Neural cell (in vitro differentiated cells): ENCODE data around the gene PDK1.

ENCODE experiments used
- MXI1 ChIP-seq: fragments of 450-650 bp; conservative IDR thresholded peaks from 2 replicates; pipeline ENCODE4 v1.6.1; 2014; ENCODE audit warnings: antibody characterized with exemption, mild to moderate bottlenecking; ENCODE audit not compliant: poor library complexity, severe bottlenecking
- POLR2AphosphoS5 ChIP-seq: IDR thresholded peaks from 2 replicates; pipeline ENCODE4 v1.6.1; 2012
- TF ChIP-seq, protein P1 (sequence below): fragments of 450-650 bp; IDR thresholded peaks from 2 replicates; pipeline ENCODE4 v1.5.1; 2014; ENCODE audit warnings: antibody characterized with exemption, mild to moderate bottlenecking, moderate library complexity; ENCODE audit not compliant: poor library complexity, severe bottlenecking

DNA sequence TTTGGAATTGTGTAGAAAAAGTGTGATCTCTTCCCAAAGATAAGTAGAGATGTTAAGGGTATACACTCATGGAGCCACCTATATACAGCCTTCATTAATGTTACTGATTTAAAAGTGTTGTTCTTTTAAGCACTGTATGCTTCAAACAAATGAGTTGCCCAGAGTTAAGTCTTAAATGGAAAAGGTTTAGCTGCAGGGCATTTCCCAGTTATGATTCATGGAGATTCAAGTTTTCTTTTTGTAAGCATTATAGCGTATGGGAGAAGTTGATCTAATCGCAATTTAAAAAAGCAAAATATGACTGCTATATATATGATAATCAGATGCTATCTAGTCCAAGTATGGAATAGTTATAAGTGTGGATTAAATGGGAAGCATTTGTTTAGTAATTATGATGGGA, 4.8 kb downstream of the PDK1 start:
- TF ChIP-seq POLR2AphosphoS5 (no peak), MXI1 (no peak)
- TF ChIP-seq, protein P1, sequence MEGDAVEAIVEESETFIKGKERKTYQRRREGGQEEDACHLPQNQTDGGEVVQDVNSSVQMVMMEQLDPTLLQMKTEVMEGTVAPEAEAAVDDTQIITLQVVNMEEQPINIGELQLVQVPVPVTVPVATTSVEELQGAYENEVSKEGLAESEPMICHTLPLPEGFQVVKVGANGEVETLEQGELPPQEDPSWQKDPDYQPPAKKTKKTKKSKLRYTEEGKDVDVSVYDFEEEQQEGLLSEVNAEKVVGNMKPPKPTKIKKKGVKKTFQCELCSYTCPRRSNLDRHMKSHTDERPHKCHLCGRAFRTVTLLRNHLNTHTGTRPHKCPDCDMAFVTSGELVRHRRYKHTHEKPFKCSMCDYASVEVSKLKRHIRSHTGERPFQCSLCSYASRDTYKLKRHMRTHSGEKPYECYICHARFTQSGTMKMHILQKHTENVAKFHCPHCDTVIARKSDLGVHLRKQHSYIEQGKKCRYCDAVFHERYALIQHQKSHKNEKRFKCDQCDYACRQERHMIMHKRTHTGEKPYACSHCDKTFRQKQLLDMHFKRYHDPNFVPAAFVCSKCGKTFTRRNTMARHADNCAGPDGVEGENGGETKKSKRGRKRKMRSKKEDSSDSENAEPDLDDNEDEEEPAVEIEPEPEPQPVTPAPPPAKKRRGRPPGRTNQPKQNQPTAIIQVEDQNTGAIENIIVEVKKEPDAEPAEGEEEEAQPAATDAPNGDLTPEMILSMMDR, result no peak
